NCI-H748 treated with DMSO at 0.1 percent for 48 hours (cell line): ENCODE data around the gene PSAP.

Source experiments
- DNase-seq: peaks from one replicate; lab custom pipeline; 2025; lab: John Stamatoyannopoulos, UW

PSAP gene

DNA sequence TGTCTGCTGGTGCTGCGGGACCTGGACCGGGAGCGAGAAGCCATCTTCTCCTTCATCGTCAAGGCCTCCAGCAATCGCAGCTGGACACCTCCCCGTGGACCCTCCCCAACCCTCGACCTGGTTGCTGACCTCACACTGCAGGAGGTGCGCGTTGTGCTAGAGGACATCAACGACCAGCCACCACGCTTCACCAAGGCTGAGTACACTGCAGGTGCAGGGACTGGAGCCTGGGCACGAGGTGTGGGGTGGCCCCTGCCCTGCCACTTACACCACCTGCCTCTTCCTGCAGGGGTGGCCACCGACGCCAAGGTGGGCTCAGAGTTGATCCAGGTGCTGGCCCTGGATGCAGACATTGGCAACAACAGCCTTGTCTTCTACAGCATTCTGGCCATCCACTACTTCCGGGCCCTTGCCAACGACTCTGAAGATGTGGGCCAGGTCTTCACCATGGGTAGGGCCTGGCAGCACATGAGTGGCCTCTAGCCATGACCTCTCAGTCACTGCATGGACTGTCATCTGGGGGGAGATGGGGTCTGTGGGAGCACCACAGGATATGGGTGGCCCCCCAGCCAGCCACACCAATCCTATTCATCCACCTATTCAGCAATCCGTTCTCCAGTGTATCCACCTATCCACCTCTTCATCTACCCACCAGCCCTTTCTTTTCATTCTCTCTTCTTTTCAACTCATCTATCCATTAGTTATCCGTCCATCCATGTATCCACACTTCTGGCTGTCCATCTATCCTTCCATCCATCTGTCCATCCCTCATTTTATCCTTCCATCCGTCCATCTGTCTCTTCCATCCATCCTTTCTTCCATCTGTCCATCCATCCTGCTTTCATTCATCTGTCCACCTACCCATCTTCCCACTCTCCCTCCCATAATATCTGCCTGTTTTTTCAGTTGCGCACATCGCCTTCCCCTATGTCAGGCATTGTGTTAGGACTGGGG lies 43.2 kb downstream of the PSAP start:
- DNase-seq = no peak

GRCh38 chr10:71806704-71807556 lies 44.1 kb downstream of the PSAP start:
- no peak for DNase-seq

DNA sequence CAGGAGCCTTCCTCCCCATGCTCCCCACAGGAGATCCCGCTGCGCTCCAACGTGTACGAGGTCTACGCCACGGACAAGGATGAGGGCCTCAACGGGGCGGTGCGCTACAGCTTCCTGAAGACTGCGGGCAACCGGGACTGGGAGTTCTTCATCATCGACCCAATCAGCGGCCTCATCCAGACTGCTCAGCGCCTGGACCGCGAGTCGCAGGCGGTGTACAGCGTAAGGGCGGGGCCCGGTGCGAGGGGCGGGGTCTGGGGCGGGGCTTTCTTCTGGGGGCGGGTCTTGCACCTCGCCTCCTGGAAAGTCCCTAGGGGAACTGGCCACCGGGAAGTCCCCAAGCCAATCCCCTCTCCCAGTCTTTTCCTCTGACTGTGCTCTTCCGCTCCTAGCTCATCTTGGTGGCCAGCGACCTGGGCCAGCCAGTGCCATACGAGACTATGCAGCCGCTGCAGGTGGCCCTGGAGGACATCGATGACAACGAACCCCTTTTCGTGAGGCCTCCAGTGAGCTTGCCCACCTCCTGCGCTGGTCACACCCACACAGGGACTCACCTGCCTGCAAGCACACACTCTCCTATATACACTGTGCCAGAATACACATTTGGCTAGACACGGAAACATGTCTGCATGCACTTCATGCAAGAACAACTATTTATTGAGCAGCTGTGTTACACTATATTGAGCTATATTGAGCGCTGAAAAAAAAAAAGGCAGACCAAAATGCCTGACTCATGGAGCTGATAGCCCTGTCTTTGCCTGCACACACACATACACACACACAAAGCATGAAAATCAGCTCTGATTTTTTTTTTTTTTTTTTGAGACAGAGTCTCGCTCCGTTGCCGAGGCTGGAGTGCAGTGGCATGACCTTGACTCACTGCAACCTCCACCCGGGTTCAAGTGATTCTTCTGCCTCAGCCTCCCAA lies 45.0 kb downstream of the PSAP start:
- DNase-seq = no peak

- no peak for DNase-seq
Observed at GRCh38 chr10:71804077-71804476, 47.0 kb downstream of the PSAP start.

GRCh38 chr10:71802715-71803488 lies 48.1 kb downstream of the PSAP start:
- no peak for DNase-seq

DNA sequence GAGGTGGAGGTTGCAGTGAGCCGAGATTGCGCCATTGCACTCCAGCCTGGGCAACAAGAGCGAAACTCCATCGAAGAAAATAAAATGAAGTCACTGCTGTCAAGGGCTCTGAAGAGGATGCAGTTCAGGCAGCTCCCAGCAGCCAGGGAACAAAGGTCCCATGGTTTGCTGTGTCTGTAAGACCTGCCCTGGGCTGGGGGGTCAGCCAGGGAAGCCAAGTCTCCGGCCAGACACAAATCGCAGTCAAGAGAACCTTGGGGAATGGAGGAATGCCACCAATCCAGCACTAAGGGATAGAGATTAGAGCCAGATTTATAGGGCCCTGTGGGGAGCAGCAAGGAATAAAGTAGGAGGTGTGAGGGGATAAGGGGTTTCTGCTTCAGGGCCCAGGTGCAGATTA lies 48.8 kb downstream of the PSAP start:
- DNase-seq = no peak

DNA sequence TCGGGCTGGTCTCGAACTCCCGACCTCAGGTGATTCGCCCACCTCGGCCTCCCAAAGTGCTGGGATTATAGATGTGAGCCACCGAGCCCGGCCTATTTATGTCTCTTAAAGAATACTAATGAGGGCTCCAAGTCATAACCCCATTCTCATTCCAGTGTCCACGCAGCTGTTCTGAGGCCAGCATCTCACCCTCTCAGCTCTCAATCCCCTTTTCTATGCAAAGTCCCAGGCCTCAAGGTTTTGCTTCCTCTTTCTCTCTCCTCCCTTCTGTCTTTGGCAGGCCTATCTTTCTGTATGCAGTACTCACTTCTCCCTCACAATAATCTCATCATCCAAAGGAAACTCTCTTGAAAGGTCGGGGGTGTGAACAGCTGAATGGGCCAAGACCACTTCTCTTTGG lies 49.7 kb downstream of the PSAP start:
- no peak for DNase-seq

DNA sequence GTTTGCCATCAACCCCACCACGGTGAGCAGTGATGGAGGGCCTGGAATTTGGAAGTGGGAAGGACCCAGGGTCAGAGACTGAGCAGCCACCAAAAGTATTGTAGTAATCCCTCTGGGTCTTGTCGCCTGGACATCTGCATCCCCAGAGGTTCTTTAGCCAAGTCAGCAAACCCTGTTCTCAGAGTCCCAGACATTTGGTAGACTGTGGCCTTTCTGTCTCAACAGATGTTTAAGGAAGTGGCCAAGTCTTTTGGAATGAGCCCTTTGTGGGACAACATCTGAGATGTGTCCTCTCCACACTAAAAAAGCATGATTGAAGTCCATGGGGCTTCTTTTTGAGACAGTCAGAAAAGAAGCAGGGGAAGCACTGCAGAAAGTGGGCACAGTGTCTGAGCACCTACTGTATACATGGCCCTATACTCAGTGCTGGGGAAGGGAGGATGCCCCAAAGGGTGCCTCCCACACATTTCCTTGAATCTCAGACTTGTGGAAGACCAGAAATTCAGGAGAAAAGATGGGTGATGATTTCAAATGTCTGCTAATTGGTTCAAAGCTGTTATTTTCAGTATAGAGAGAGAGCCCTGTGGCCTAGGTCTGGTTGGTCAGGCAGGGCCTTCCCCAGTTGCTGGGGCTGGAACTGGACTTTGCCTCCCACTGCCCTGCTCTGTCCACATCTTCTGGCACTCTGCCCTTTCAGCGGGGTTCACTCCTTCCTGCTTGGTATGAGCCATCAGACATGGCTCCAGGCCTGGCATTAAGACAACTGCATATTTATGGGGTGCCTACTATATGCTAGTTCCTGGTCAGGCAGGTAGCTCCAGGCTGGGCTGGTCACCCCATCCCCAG lies 51.2 kb downstream of the PSAP start:
- no peak for DNase-seq

DNA sequence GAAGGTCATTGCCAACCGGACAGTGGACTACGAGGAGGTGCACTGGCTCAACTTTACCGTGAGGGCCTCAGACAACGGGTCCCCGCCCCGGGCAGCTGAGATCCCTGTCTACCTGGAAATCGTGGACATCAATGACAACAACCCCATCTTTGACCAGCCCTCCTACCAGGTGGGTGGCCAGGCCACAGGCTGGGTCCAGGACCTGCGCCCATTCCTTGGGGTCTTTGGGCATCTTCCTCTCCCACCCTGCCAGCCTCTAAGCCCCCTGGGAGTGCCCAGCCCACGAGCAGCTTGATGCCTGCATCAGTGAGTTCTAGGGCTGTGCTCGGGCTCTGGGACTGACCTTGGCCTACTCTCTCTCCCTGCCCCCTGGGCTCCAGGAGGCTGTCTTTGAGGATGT lies 51.9 kb downstream of the PSAP start:
- no peak for DNase-seq

DNA sequence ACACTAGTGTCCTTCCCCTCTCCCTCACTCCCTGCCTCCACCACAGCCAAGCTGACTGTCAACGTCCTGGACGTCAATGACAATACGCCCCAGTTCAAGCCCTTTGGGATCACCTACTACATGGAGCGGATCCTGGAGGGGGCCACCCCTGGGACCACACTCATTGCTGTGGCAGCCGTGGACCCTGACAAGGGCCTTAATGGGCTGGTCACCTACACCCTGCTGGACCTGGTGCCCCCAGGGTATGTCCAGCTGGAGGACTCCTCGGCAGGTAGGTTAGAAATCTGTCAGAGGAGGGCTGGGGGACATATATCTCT lies 52.8 kb downstream of the PSAP start:
- DNase-seq = no peak

- no peak for DNase-seq
Observed at GRCh38 chr10:71797533-71798307, 53.3 kb downstream of the PSAP start.

DNA sequence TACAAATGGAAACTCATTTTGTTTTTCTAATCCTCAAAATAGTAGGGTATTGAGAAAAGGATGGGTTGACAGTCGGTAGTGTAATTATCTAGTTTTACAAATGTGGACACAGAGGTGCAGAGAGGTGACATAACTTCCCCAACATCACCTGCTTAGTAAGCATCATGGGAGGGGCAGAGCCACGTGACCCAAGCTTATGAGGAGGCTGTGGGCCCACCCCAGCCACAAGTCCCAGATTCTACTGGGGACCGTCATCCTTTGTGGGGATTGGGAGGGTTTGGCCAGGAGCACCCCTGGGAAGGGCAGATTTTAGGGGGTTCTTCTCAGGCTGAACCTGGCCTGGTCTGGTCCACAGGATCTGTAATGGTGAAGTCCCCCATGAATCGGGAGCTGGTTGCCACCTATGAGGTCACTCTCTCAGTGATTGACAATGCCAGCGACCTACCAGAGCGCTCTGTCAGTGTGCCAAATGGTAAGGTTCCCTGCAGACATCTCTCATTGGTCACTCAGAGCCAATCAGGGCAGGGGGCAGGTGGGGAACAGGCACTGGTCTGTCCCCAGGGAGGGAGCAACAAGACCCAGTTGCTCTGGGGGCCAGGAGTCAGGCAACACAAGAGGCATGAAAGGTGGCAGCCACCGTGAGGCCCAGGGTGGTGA lies 54.2 kb downstream of the PSAP start:
- DNase-seq = no peak

DNA sequence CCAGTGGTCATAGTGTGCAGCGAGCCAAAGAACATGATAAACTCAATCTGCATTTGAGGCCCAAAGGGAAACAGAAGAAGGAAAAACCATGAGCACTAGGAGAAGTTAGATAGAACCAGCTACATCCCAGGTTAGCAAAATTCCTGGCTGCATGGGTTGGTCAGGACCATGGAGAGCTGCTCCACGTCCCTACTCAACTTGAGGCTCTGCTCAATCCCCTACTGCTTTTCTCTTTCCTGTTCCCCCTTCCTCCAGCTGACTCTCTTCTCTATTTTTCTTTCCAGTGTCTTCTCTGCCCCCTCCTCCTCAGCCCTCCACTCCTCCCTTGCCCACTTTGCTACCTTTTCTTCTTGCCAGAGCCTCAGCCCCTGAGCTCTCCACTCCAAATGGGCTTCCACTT lies 55.8 kb downstream of the PSAP start:
- DNase-seq = no peak

GRCh38 chr10:71790749-71791440 lies 60.2 kb downstream of the PSAP start:
- DNase-seq = no peak

GRCh38 chr10:71789871-71790270 lies 61.2 kb downstream of the PSAP start:
- no peak for DNase-seq

- no peak for DNase-seq
Observed at GRCh38 chr10:71788954-71789353, 62.1 kb downstream of the PSAP start.

- DNase-seq = no peak
Observed at GRCh38 chr10:71784679-71785272, 66.3 kb downstream of the PSAP start.
